HepG2 (cell line): ENCODE measurements around the gene CDK11B. TPM values are rescaled to one million over a fixed set of nuclear protein-coding genes. Genes with fewer than 3 reads are reported as not detected.
A peak's percentile ranks its signal among the peaks of the same experiment; 100 is the strongest.
"Not testable (repeated sequence)": the region's sequence is repeated elsewhere in the genome, so short reads cannot be mapped to it uniquely, and the experiment has no call there.

Experiments used
- ATAC-seq: fragments of 200-7000 bp; cut with Tn5 transposase; 3 replicates; pipeline ENCODE4 v1.9.1; 2020; ENCODE audit warnings: mild to moderate bottlenecking, moderate library complexity
- BruUV-seq: library from RNA; stranded (reverse); fragments of 400-500 nt; replicated peaks from 2 replicates; lab custom pipeline; 2021; lab: Mats Ljungman, UMichigan
- CTCF ChIA-PET: fragments of 300-600 bp; formaldehyde crosslinking; extraction: SDS; loops from one replicate; lab custom pipeline; 2021; ENCODE audit warnings: low total read pairs, inconsistent platforms, low intra/inter-chr PET ratio; lab: Yijun Ruan, JAX
- POLR2A ChIA-PET: fragments of 350-600 bp; sonication (Branson Sonifier 250); formaldehyde crosslinking; loops from one replicate; lab custom pipeline; 2020; ENCODE audit warnings: antibody characterized with exemption, inconsistent platforms; lab: Yijun Ruan, JAX
- DNase-seq: peaks from one replicate; pipeline ENCODE4 v3.0.0-alpha.2; 2015; ENCODE audit warnings: low spot score
- FAIRE-seq: peaks from 3 replicates; lab custom pipeline; 2011; peaks lifted over from hg19 to GRCh38; lab: Jason Lieb, UNC
- H2AFZ ChIP-seq: one replicate; pipeline ENCODE4 v1.6.1; 2011; ENCODE audit warnings: low read length, inconsistent platforms
- H3K27ac ChIP-seq: fragments of 300-600 bp; 3 replicates; pipeline ENCODE4 v1.8.0; 2011; ENCODE audit warnings: mixed run types, mild to moderate bottlenecking, mixed read lengths, low read length, inconsistent platforms; ENCODE audit not compliant: insufficient read depth; ENCODE audit errors: extremely low read length
- H3K27me3 ChIP-seq, 2 experiments: fragments of 200-600 bp in 1 of 2; 2 replicates in 1 of 2; 3 replicates in 1 of 2; pipeline versions ENCODE4 v1.6.0 to v1.8.0; 2011; ENCODE audit warnings: low read length in 2 of 2, mild to moderate bottlenecking in 2 of 2, moderate library complexity in 2 of 2, inconsistent platforms in 1 of 2; ENCODE audit not compliant: insufficient read depth in 2 of 2, control insufficient read depth in 1 of 2
- H3K36me3 ChIP-seq, 2 experiments: fragments of 200-600 bp in 1 of 2; replicated peaks in 1 of 2; 2 replicates in 1 of 2; 3 replicates in 1 of 2; pipeline versions ENCODE4 v1.5.1 to v1.8.0; 2011; ENCODE audit warnings: low read length in 2 of 2, inconsistent platforms in 1 of 2; ENCODE audit not compliant: insufficient read depth in 2 of 2, control insufficient read depth in 1 of 2
- H3K4me1 ChIP-seq: 2 replicates; pipeline ENCODE4 v1.5.1; 2012; ENCODE audit warnings: low read length, inconsistent platforms; ENCODE audit not compliant: insufficient read depth
- H3K4me2 ChIP-seq: 2 replicates; pipeline ENCODE4 v1.6.0; 2011; ENCODE audit warnings: low read depth, low read length, inconsistent platforms
- H3K4me3 ChIP-seq, 3 experiments: fragments of 200-600 bp in 1 of 3; sonication (generic), shearing (Covaris generic) in 1 of 3; replicated peaks in 1 of 3; 2 replicates each; pipeline ENCODE4 v1.5.1; 2011 to 2016; ENCODE audit warnings: low read length in 3 of 3, inconsistent platforms in 2 of 3, low read depth in 2 of 3, mild to moderate bottlenecking in 2 of 3, control low read depth in 1 of 3, mixed read lengths in 1 of 3; ENCODE audit not compliant: insufficient read depth in 1 of 3
- H3K79me2 ChIP-seq: one replicate; pipeline ENCODE4 v1.6.1; 2011; ENCODE audit warnings: low read length, inconsistent platforms; ENCODE audit not compliant: insufficient read depth
- H3K9ac ChIP-seq: 2 replicates; pipeline ENCODE4 v1.6.0; 2011; ENCODE audit warnings: mild to moderate bottlenecking, low read depth, low read length, inconsistent platforms; ENCODE audit not compliant: insufficient read depth
- H3K9me3 ChIP-seq: 2 replicates; pipeline ENCODE4 v1.5.1; 2012; ENCODE audit warnings: mild to moderate bottlenecking, low read length
- H4K20me1 ChIP-seq: 2 replicates; pipeline ENCODE4 v1.6.0; 2011; ENCODE audit warnings: inconsistent platforms, mild to moderate bottlenecking, low read length, moderate library complexity; ENCODE audit not compliant: insufficient read depth
- ARID4A ChIP-seq: sonication (generic); formaldehyde crosslinking; IDR thresholded peaks from 2 replicates; pipeline ENCODE4 v1.5.0; 2020; ENCODE audit warnings: mild to moderate bottlenecking, missing genetic modification reagents, borderline replicate concordance
- GABPB1 ChIP-seq: IDR thresholded peaks from 2 replicates; pipeline ENCODE4 v1.6.1; 2016; ENCODE audit warnings: mild to moderate bottlenecking, missing genetic modification reagents, moderate library complexity, missing compliant biosample characterization
- MXI1 ChIP-seq: IDR thresholded peaks from 3 replicates; pipeline ENCODE4 v1.6.1; 2012; ENCODE audit warnings: low read depth, low read length, inconsistent platforms, borderline replicate concordance
- PHF20 ChIP-seq: sonication (generic); formaldehyde crosslinking; IDR thresholded peaks from 2 replicates; pipeline ENCODE4 v1.5.0; 2020; ENCODE audit warnings: mild to moderate bottlenecking, missing genetic modification reagents
- SALL1 ChIP-seq: sonication (generic); formaldehyde crosslinking; IDR thresholded peaks from 2 replicates; pipeline ENCODE4 v1.8.0; 2022; ENCODE audit warnings: mild to moderate bottlenecking, missing genetic modification reagents
- TAF1 ChIP-seq: sonication (generic); formaldehyde crosslinking; IDR thresholded peaks from 2 replicates; pipeline ENCODE4 v1.4.0; 2020; ENCODE audit warnings: missing genetic modification reagents
- ZNF446 ChIP-seq: sonication (generic); formaldehyde crosslinking; IDR thresholded peaks from 2 replicates; pipeline ENCODE4 v1.5.0; 2020; ENCODE audit warnings: mild to moderate bottlenecking, missing genetic modification reagents
- WGBS: methylation state at CpG from one replicate; pipeline ENCODE4 v1.1.6; 2017; ENCODE audit warnings: low lambda C conversion rate; 5-methylcytosine and 5-hydroxymethylcytosine counted together
- in situ Hi-C: cut with HindIII; loops from 2 replicates; pipeline ENCODE4 v1.10.0; 2017; ENCODE audit warnings: low pct_unique_long_range_greater_than_20kb; ENCODE audit not compliant: extremely low pct_ligation_motif_present
- intact Hi-C: fragments of 100-400 bp; cut with micrococcal nuclease; formaldehyde crosslinking; loops from one replicate; pipeline ENCODE4 v1.10.0; 2022; ENCODE audit not compliant: unreplicated experiment
- polyA plus RNA-seq, 8 experiments: library from polyadenylated mRNA; depleted of rRNA in 3 of 8; stranded (reverse) in 7 of 8; unstranded in 1 of 8; fragments of >200 nt; fragmentation: Illumina TruSeq in 4 of 8; extraction: Trizol in 4 of 8; gene quantifications; 2 replicates each; pipeline versions ENCODE4 v1.2.1 to v1.2.3, GENCODE V29; 2011 to 2016; ENCODE audit warnings: low read depth in 4 of 8, missing spikeins in 1 of 8, mixed read lengths in 1 of 8; ENCODE audit not compliant: insufficient read depth in 1 of 8
- total RNA-seq, 5 experiments: library from RNA; depleted of rRNA; stranded (reverse); fragments of >200 nt; fragmentation: Illumina TruSeq; extraction: Trizol; gene quantifications; 2 replicates each; pipeline ENCODE4 v1.2.3, GENCODE V29; 2016; ENCODE audit warnings: low read depth in 1 of 5

CDK11B gene
- total and polyA plus RNA-seq, 2 of the 13 experiments (the other 11 are each of a cell fraction or from before 2014, with no cell fraction given), result 3.6 to 15.1 TPM

- TF ChIP-seq ARID4A (CRISPR knock-in tag), result peak; percentile 62; the same call in 1 of the 2 replicates
- TF ChIP-seq TAF1 (CRISPR knock-in tag), result peak; percentile 55; the same call in 1 of the 2 replicates
- TF ChIP-seq ZNF446 (CRISPR knock-in tag), result peak; percentile 73; the same call in 1 of the 2 replicates
- TF ChIP-seq PHF20 (CRISPR knock-in tag), result 0 out of 2 replicates have a peak, but pooled peaks have one; percentile 28
- 0 out of 2 replicates have a peak, but pooled peaks have one; percentile 32 for TF ChIP-seq SALL1 (CRISPR knock-in tag)
- peak; percentile 79; the same call in 1 of the 2 replicates for TF ChIP-seq GABPB1 (CRISPR knock-in tag)
- TF ChIP-seq MXI1, result 0 out of 3 replicates have a peak, but pooled peaks have one; percentile 35
Measured at GRCh38 chr1:1692324-1692713, 33.5 kb upstream of the CDK11B start (continued).

DNA sequence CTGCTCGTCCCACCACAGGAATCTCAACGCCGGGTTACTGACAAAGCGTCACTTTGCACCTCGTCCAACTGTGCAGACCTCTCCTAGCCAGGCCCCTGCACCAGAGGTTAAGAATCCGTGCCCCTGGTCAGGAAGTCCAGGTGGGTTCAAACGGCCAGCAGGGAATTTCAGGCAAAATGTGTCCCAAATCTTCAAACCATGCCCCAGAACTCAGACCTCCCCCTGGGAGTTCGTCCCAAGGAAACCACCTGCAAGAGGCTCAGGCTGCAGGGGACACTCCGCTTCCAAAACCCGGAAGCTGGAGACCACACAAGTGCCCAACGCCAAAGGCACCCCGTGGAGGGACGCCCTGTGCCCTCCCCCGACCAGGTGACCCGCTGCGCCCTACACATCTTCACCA is 32.6 kb upstream of the CDK11B start:
- H3K79me2 ChIP-seq, DNase-seq, CTCF ChIA-PET, BruUV-seq, H2AFZ ChIP-seq, in situ Hi-C loops, H3K27me3 ChIP-seq, H3K9me3 ChIP-seq, H4K20me1 ChIP-seq, H3K27ac ChIP-seq, H3K4me1 ChIP-seq, H3K36me3 ChIP-seq, intact Hi-C loops, POLR2A ChIA-PET: not testable (repeated sequence)
- FAIRE-seq (peak; percentile 36), ATAC-seq (peak; percentile 8)
- 5% methylated on average over 3 of the region's 16 CpGs for WGBS
- H3K4me2 ChIP-seq, result peak overlapping the region; percentile 63
- H3K9ac ChIP-seq, result 0 out of 2 replicates have a peak overlapping the region, but pooled peaks have one; percentile 34
- peak overlapping the region; percentile 30 to 64 (median 39); a peak in 5 of 6 replicates for H3K4me3 ChIP-seq

GRCh38 chr1:1689526-1689925 is 30.7 kb upstream of the CDK11B start:
- H3K36me3 ChIP-seq, H3K9ac ChIP-seq, FAIRE-seq, H3K4me3 ChIP-seq, H3K9me3 ChIP-seq, H3K4me2 ChIP-seq, CTCF ChIA-PET, intact Hi-C loops, DNase-seq, in situ Hi-C loops, H4K20me1 ChIP-seq, H2AFZ ChIP-seq, ATAC-seq, H3K27me3 ChIP-seq, H3K27ac ChIP-seq, POLR2A ChIA-PET: not testable (repeated sequence)
- BruUV-seq, result TSS peak; percentile 7
- 99% methylated on average over 7 of the region's 7 CpGs for WGBS
- Histone ChIP-seq H3K4me1 (peaks cover 13% of the 10 kb centered on the region), H3K79me2 (peaks cover 11% of the 10 kb centered on the region)
